H9 (cell line): ENCODE measurements around the gene ADAM33. TPM values are rescaled to one million over a fixed set of nuclear protein-coding genes. Genes with fewer than 3 reads are reported as not detected.
A peak's percentile ranks its signal among the peaks of the same experiment; 100 is the strongest.

Experiments
- DNase-seq: peaks from one replicate; pipeline ENCODE4 v3.0.0-alpha.2; 2017
- H2AFZ ChIP-seq: one replicate; pipeline ENCODE4 v1.6.1; 2013; ENCODE audit warnings: mild to moderate bottlenecking, low read length, control low read depth, moderate library complexity
- H2AK5ac ChIP-seq: 2 replicates; pipeline ENCODE4 v1.6.1; 2013; ENCODE audit warnings: low read length, control low read depth, mixed read lengths; ENCODE audit not compliant: insufficient read length
- H2BK120ac ChIP-seq: one replicate; pipeline ENCODE4 v1.6.1; 2013; ENCODE audit warnings: low read depth, mild to moderate bottlenecking, low read length, control low read depth, inconsistent platforms; ENCODE audit not compliant: poor library complexity, severe bottlenecking
- H2BK12ac ChIP-seq: 2 replicates; pipeline ENCODE4 v1.6.1; 2013; ENCODE audit warnings: low read length, control low read depth, mixed read lengths, low read depth; ENCODE audit not compliant: insufficient read length
- H2BK15ac ChIP-seq: 2 replicates; pipeline ENCODE4 v1.6.1; 2013; ENCODE audit warnings: low read depth, low read length, control low read depth
- H2BK20ac ChIP-seq: one replicate; pipeline ENCODE4 v1.6.1; 2013; ENCODE audit warnings: low read depth, mild to moderate bottlenecking, low read length, control low read depth, inconsistent platforms; ENCODE audit not compliant: poor library complexity, severe bottlenecking
- H2BK5ac ChIP-seq: 2 replicates; pipeline ENCODE4 v1.6.1; 2013; ENCODE audit warnings: low read length, control low read depth, mixed read lengths; ENCODE audit not compliant: insufficient read length
- H3K14ac ChIP-seq: 2 replicates; pipeline ENCODE4 v1.6.1; 2013; ENCODE audit warnings: low read length, control low read depth; ENCODE audit not compliant: insufficient read depth
- H3K18ac ChIP-seq: 2 replicates; pipeline ENCODE4 v1.6.1; 2013; ENCODE audit warnings: low read depth, mild to moderate bottlenecking, mixed read lengths, low read length, control low read depth; ENCODE audit not compliant: insufficient read length
- H3K23ac ChIP-seq: 2 replicates; pipeline ENCODE4 v1.6.1; 2013; ENCODE audit warnings: low read length, control low read depth, mixed read lengths, low read depth; ENCODE audit not compliant: insufficient read length
- H3K23me2 ChIP-seq: 2 replicates; pipeline ENCODE4 v1.6.1; 2013; ENCODE audit warnings: low read depth, mild to moderate bottlenecking, mixed read lengths, low read length, control low read depth; ENCODE audit not compliant: insufficient read length, poor library complexity, severe bottlenecking
- H3K27ac ChIP-seq: 2 replicates; pipeline ENCODE4 v1.5.1; 2013; ENCODE audit warnings: low read length, control low read depth, mixed read lengths, low read depth; ENCODE audit not compliant: insufficient read length
- H3K27me3 ChIP-seq: 2 replicates; pipeline ENCODE4 v1.6.1; 2013; ENCODE audit warnings: low read length, control low read depth, inconsistent platforms; ENCODE audit not compliant: insufficient read depth
- H3K4ac ChIP-seq: 2 replicates; pipeline ENCODE4 v1.6.1; 2013; ENCODE audit warnings: low read depth, mild to moderate bottlenecking, control low read depth, inconsistent platforms, low read length, moderate library complexity
- H3K4me1 ChIP-seq: 2 replicates; pipeline ENCODE4 v1.6.1; 2013; ENCODE audit warnings: low read length, control low read depth, inconsistent platforms; ENCODE audit not compliant: insufficient read depth
- H3K4me2 ChIP-seq: 2 replicates; pipeline ENCODE4 v1.6.1; 2013; ENCODE audit warnings: low read length, control low read depth, mixed read lengths; ENCODE audit not compliant: insufficient read length, insufficient read depth
- H3K56ac ChIP-seq: 2 replicates; pipeline ENCODE4 v1.6.1; 2013; ENCODE audit warnings: low read depth, mild to moderate bottlenecking, mixed read lengths, low read length, control low read depth; ENCODE audit not compliant: insufficient read length
- H3K79me1 ChIP-seq: 2 replicates; pipeline ENCODE4 v1.6.1; 2013; ENCODE audit warnings: low read depth, mild to moderate bottlenecking, moderate library complexity, low read length, control low read depth, inconsistent platforms; ENCODE audit not compliant: insufficient read depth, poor library complexity, severe bottlenecking
- H3K79me2 ChIP-seq: 2 replicates; pipeline ENCODE4 v1.6.1; 2013; ENCODE audit warnings: low read length, control low read depth, inconsistent platforms; ENCODE audit not compliant: insufficient read depth
- H3K9ac ChIP-seq: 2 replicates; pipeline ENCODE4 v1.6.1; 2013; ENCODE audit warnings: low read length, control low read depth, mixed read lengths; ENCODE audit not compliant: insufficient read length; ENCODE audit errors: extremely low read depth
- H3K9me3 ChIP-seq: one replicate; pipeline ENCODE4 v1.6.1; 2013; ENCODE audit warnings: low read depth, low read length, inconsistent platforms; ENCODE audit not compliant: control insufficient read depth
- H3T11ph ChIP-seq: one replicate; pipeline ENCODE4 v1.6.1; 2013; ENCODE audit warnings: mild to moderate bottlenecking, low read length, control low read depth, inconsistent platforms
- H4K20me1 ChIP-seq: one replicate; pipeline ENCODE4 v1.6.1; 2013; ENCODE audit not compliant: control insufficient read depth, insufficient read length, insufficient read depth
- H4K5ac ChIP-seq: 2 replicates; pipeline ENCODE4 v1.6.1; 2013; ENCODE audit warnings: low read depth, mild to moderate bottlenecking, mixed read lengths, low read length, control low read depth; ENCODE audit not compliant: insufficient read length
- H4K8ac ChIP-seq: replicated peaks from 2 replicates; pipeline ENCODE4 v1.6.1; 2013; ENCODE audit warnings: low read length, control low read depth, mixed read lengths, low read depth; ENCODE audit not compliant: insufficient read length
- H4K91ac ChIP-seq: 2 replicates; pipeline ENCODE4 v1.6.1; 2013; ENCODE audit warnings: low read depth, mild to moderate bottlenecking, moderate library complexity, mixed read lengths, low read length, control low read depth; ENCODE audit not compliant: insufficient read length
- H3K27ac Mint-ChIP-seq, 3 experiments: 2 replicates in 2 of 3; 3 replicates in 1 of 3; pipeline ENCODE4 v1.8.0; 2020 to 2021; ENCODE audit warnings: mixed read lengths in 3 of 3, mild to moderate bottlenecking in 1 of 3, moderate library complexity in 1 of 3
- H3K27me3 Mint-ChIP-seq: 2 replicates; pipeline ENCODE4 v1.8.0; 2021; ENCODE audit warnings: low read depth, mild to moderate bottlenecking, moderate library complexity, mixed read lengths
- H3K36me3 Mint-ChIP-seq, 3 experiments: 2 replicates in 2 of 3; 3 replicates in 1 of 3; pipeline ENCODE4 v1.8.0; 2020 to 2021; ENCODE audit warnings: low read depth in 3 of 3, mixed read lengths in 3 of 3; ENCODE audit not compliant: insufficient read depth in 1 of 3
- H3K4me1 Mint-ChIP-seq, 2 experiments: 2 replicates each; pipeline ENCODE4 v1.8.0; 2020; ENCODE audit warnings: mixed read lengths in 2 of 2
- H3K4me3 Mint-ChIP-seq, 2 experiments: 2 replicates in 1 of 2; 3 replicates in 1 of 2; pipeline ENCODE4 v1.8.0; 2020 to 2021; ENCODE audit warnings: mild to moderate bottlenecking in 2 of 2, mixed read lengths in 2 of 2, moderate library complexity in 1 of 2
- H3K9me3 Mint-ChIP-seq, 2 experiments: 2 replicates in 1 of 2; 3 replicates in 1 of 2; pipeline ENCODE4 v1.8.0; 2020; ENCODE audit warnings: mild to moderate bottlenecking in 2 of 2, mixed read lengths in 2 of 2, moderate library complexity in 1 of 2
- CTCF ChIP-seq: fragments of 200-600 bp; sonication (generic); conservative IDR thresholded peaks from 3 replicates; pipeline ENCODE4 v1.8.0; 2021; ENCODE audit warnings: antibody characterized with exemption, mild to moderate bottlenecking
- WGBS: extraction: QIAGEN DNeasy Blood & Tissue Kit; methylation state at CpG from one replicate; pipeline ENCODE4 v1.1.7; 2013; ENCODE audit warnings: missing lambda C conversion rate, low lambda C conversion rate, mixed read lengths; ENCODE audit not compliant: insufficient read length; ENCODE audit errors: extremely low coverage; 5-methylcytosine and 5-hydroxymethylcytosine counted together
- total RNA-seq: library from RNA; stranded (reverse); gene quantifications from 2 replicates; pipeline ENCODE4 v1.2.1, GENCODE V29; 2021

ADAM33 gene
- total RNA-seq, 1 experiment from 2014 or later: 4.0 TPM

DNA sequence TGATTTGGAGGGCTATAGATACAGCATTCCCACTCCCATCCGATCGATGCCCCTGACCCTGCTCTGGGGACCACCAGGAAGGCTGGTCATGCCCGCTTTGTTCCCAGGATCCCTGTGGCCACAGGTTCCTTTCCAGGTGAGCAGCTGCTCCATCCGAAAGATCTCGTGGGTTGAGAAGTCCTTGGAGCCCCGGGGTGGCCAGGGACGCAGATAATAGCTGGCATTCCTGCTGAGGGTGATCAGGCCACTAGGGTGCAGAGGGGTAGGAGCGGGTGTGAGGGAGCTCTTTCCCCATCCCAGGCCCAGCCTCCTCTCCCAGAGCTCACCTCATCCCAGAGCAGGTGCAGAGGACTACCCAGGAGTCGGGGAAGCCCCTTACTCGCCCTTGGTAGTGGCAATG, 7.4 kb downstream of the ADAM33 start:
- H3K18ac ChIP-seq: no peak overlapping the region
- no peaks in the 10 kb centered on the region for H3K23me2 ChIP-seq
- H2BK20ac ChIP-seq: no peak overlapping the region
- H3K79me1 ChIP-seq: no peaks in the 10 kb centered on the region
- 0 out of 2 replicates have a peak, but pooled peaks cover 2% of the 10 kb centered on the region for H3K27me3 ChIP-seq
- H3K4me1 Mint-ChIP-seq: peaks cover 13 to 22% of the 10 kb centered on the region in 2 experiments
- H3K4ac ChIP-seq: no peak overlapping the region
- DNase-seq: no peak
- no peak overlapping the region for H2BK12ac ChIP-seq
- peak overlapping the region in 1 of 3 experiments; percentile 54; a peak in 1 of 7 replicates for H3K27ac Mint-ChIP-seq
- no peaks in the 10 kb centered on the region; a peak in 1 of 5 replicates for H3K9me3 Mint-ChIP-seq
- no peak overlapping the region for H3K56ac ChIP-seq
- H2AFZ ChIP-seq: no peak overlapping the region
- H4K91ac ChIP-seq: no peak overlapping the region
- H4K5ac ChIP-seq: no peak overlapping the region
- H2BK5ac ChIP-seq: no peak overlapping the region
- no CpG with 5 or more reads among the region's 10 CpGs for WGBS
- H3K4me2 ChIP-seq: no peak overlapping the region
- no peak overlapping the region for H4K8ac ChIP-seq
- no peak overlapping the region for H3K4me3 Mint-ChIP-seq
- no peaks in the 10 kb centered on the region for H4K20me1 ChIP-seq
- no peaks in the 10 kb centered on the region for H3K9me3 ChIP-seq
- H3K9ac ChIP-seq: no peak overlapping the region
- no peak overlapping the region for H3K27ac ChIP-seq
- no peak overlapping the region for H2BK120ac ChIP-seq
- TF ChIP-seq CTCF: no peak
- H3T11ph ChIP-seq: no peak overlapping the region
- no peak overlapping the region for H2AK5ac ChIP-seq
- H3K14ac ChIP-seq: no peak overlapping the region
- H2BK15ac ChIP-seq: no peak overlapping the region
- no peaks in the 10 kb centered on the region for H3K36me3 Mint-ChIP-seq
- H3K27me3 Mint-ChIP-seq: peaks cover 26% of the 10 kb centered on the region
- H3K79me2 ChIP-seq: no peaks in the 10 kb centered on the region
- no peaks in the 10 kb centered on the region for H3K4me1 ChIP-seq
- no peak overlapping the region for H3K23ac ChIP-seq
